GM23248 (cell line): Measurements from ENCODE around the gene NOXO1. TPM values are rescaled to one million over a fixed set of nuclear protein-coding genes. Genes with fewer than 3 reads are reported as not detected.

Experiments
- DNase-seq: peaks from one replicate; pipeline ENCODE4 v3.0.0-alpha.2; 2015
- H2AFZ ChIP-seq: fragments of 200-600 bp; sonication (generic); 2 replicates; pipeline ENCODE4 v1.6.1; 2016; ENCODE audit warnings: antibody characterized with exemption
- H3F3A ChIP-seq: fragments of 200-600 bp; sonication (generic); 2 replicates; pipeline ENCODE4 v1.6.1; 2016; ENCODE audit warnings: mild to moderate bottlenecking, antibody characterized with exemption, mixed run types; ENCODE audit not compliant: insufficient read depth
- H3K27ac ChIP-seq: fragments of 200-600 bp; sonication (generic); 2 replicates; pipeline ENCODE4 v1.5.1; 2016; ENCODE audit warnings: mild to moderate bottlenecking
- H3K27me3 ChIP-seq: fragments of 200-600 bp; sonication (generic); replicated peaks from 2 replicates; pipeline ENCODE4 v1.6.1; 2016; ENCODE audit warnings: mild to moderate bottlenecking; ENCODE audit not compliant: insufficient read depth
- H3K36me3 ChIP-seq: fragments of 200-600 bp; sonication (generic); 2 replicates; pipeline ENCODE4 v1.6.1; 2016; ENCODE audit warnings: low read depth, mild to moderate bottlenecking
- H3K4me1 ChIP-seq: fragments of 200-600 bp; sonication (generic); 2 replicates; pipeline ENCODE4 v1.6.1; 2016; ENCODE audit warnings: mild to moderate bottlenecking; ENCODE audit not compliant: insufficient read depth
- H3K4me2 ChIP-seq: fragments of 200-600 bp; sonication (generic); one replicate; pipeline ENCODE4 v1.6.1; 2016; ENCODE audit warnings: mild to moderate bottlenecking; ENCODE audit not compliant: unreplicated experiment
- H3K4me3 ChIP-seq: fragments of 200-600 bp; sonication (generic); 2 replicates; pipeline ENCODE4 v1.5.1; 2016; ENCODE audit warnings: mild to moderate bottlenecking
- H3K79me2 ChIP-seq: fragments of 200-600 bp; sonication (generic); 2 replicates; pipeline ENCODE4 v1.6.1; 2016; ENCODE audit warnings: mild to moderate bottlenecking; ENCODE audit not compliant: insufficient read depth
- H3K9ac ChIP-seq: fragments of 200-600 bp; sonication (generic); 2 replicates; pipeline ENCODE4 v1.6.1; 2016; ENCODE audit warnings: mild to moderate bottlenecking
- H3K9me2 ChIP-seq: fragments of 200-600 bp; sonication (generic); 2 replicates; pipeline ENCODE4 v1.6.1; 2016; ENCODE audit warnings: mixed run types, mild to moderate bottlenecking, moderate library complexity; ENCODE audit not compliant: insufficient read depth
- H3K9me3 ChIP-seq: fragments of 200-600 bp; sonication (generic); one replicate; pipeline ENCODE4 v1.6.1; 2017; ENCODE audit warnings: low read depth
- H4K20me1 ChIP-seq: fragments of 200-600 bp; sonication (generic); 2 replicates; pipeline ENCODE4 v1.6.0; 2016; ENCODE audit not compliant: insufficient read depth
- EZH2 ChIP-seq: fragments of 200-600 bp; sonication (generic); IDR thresholded peaks from 2 replicates; pipeline ENCODE4 v1.6.1; 2018; ENCODE audit warnings: antibody characterized with exemption, mild to moderate bottlenecking; ENCODE audit not compliant: insufficient read depth, poor library complexity, severe bottlenecking
- EZH2phosphoT487 ChIP-seq: fragments of 200-600 bp; sonication (generic); IDR thresholded peaks from 2 replicates; pipeline ENCODE4 v1.6.1; 2018; ENCODE audit warnings: antibody characterized with exemption, moderate library complexity, mild to moderate bottlenecking, low read depth; ENCODE audit not compliant: insufficient read depth
- WGBS, 2 experiments: methylation state at CpG; one replicate each; pipeline ENCODE4 v1.1.6; 2015 to 2017; ENCODE audit warnings: low lambda C conversion rate in 2 of 2, low coverage in 1 of 2; ENCODE audit errors: missing lambda C conversion rate in 2 of 2; 5-methylcytosine and 5-hydroxymethylcytosine counted together
- in situ Hi-C: fragments of 300-500 bp; cut with MboI; formaldehyde crosslinking; loops from 2 replicates; pipeline ENCODE4 v1.15.0; 2020
- polyA plus RNA-seq: library from polyadenylated mRNA; unstranded; fragments of >200 nt; fragmentation: Nextera tagmentation; extraction: Ambion mirVana; gene quantifications from 2 replicates; pipeline ENCODE4 v1.2.1, GENCODE V29; 2016
- total RNA-seq: library from RNA; depleted of rRNA; stranded (reverse); fragments of >200 nt; shearing (Covaris generic); gene quantifications from 2 replicates; pipeline ENCODE4 v1.2.3, GENCODE V29; 2014

NOXO1 gene
- total and polyA plus RNA-seq, 2 experiments from 2014 or later = 0.23 TPM; not detected in 1

- no peak overlapping the region for H3K4me2 ChIP-seq
- no peak for TF ChIP-seq EZH2phosphoT487
- no peak for TF ChIP-seq EZH2
- H3K9me2 ChIP-seq = no peaks in the 10 kb centered on the region
- in situ Hi-C loops = no loop called here
- peaks cover 20% of the 10 kb centered on the region for H3K36me3 ChIP-seq
- no peak overlapping the region for H3K9ac ChIP-seq
- peaks cover 36% of the 10 kb centered on the region for H3F3A ChIP-seq
- H3K27ac ChIP-seq = no peak overlapping the region
- no peaks in the 10 kb centered on the region for H3K9me3 ChIP-seq
- no peak overlapping the region for H2AFZ ChIP-seq
- WGBS, 2 experiments = 92% methylated on average over 22 to 28 of the region's 28 CpGs
- no peak overlapping the region for H3K4me3 ChIP-seq
- DNase-seq = no peak
- peaks cover 50% of the 10 kb centered on the region for H3K79me2 ChIP-seq
- H3K27me3 ChIP-seq = no peaks in the 10 kb centered on the region
- H4K20me1 ChIP-seq = peaks cover 5% of the 10 kb centered on the region; the same call in 1 of the 2 replicates
- peaks cover 27% of the 10 kb centered on the region for H3K4me1 ChIP-seq
These were observed 18.7 kb upstream of the NOXO1 start for GRCh38 chr16:1999866-2000514.

GRCh38 chr16:1998852-1999801, 17.9 kb upstream of the NOXO1 start:
- 97 to 100% methylated on average over 11 to 39 of the region's 39 CpGs for WGBS, 2 experiments
- Histone ChIP-seq H3K4me2 (no peak overlapping the region), H3K4me3 (no peak overlapping the region), H3K36me3 (peaks cover 20% of the 10 kb centered on the region), H3K9ac (no peak overlapping the region), H3F3A (peaks cover 37% of the 10 kb centered on the region), H3K9me2 (no peaks in the 10 kb centered on the region), H3K9me3 (no peaks in the 10 kb centered on the region), H2AFZ (no peak overlapping the region), H3K27me3 (no peaks in the 10 kb centered on the region), H3K27ac (no peak overlapping the region), H3K79me2 (peaks cover 41% of the 10 kb centered on the region), H3K4me1 (peaks cover 27% of the 10 kb centered on the region), H4K20me1 (no peaks in the 10 kb centered on the region; the same call in 1 of the 2 replicates)
- TF ChIP-seq EZH2 (no peak), EZH2phosphoT487 (no peak)
- DNase-seq = no peak
- in situ Hi-C loops = no loop called here

GRCh38 chr16:1998360-1998835, 17.1 kb upstream of the NOXO1 start:
- 79 to 86% methylated on average over 24 to 27 of the region's 27 CpGs for WGBS, 2 experiments
- Histone ChIP-seq H3K27me3 (no peaks in the 10 kb centered on the region), H4K20me1 (no peaks in the 10 kb centered on the region; the same call in 1 of the 2 replicates), H3K9ac (peak overlapping the region; percentile 44), H3K79me2 (peaks cover 34% of the 10 kb centered on the region), H3K4me3 (no peak overlapping the region), H3K27ac (peak overlapping the region; percentile 67), H3K4me1 (peaks cover 24% of the 10 kb centered on the region), H3K4me2 (no peak overlapping the region), H3K9me2 (no peaks in the 10 kb centered on the region), H3K36me3 (peaks cover 20% of the 10 kb centered on the region), H2AFZ (no peak overlapping the region), H3F3A (peaks cover 43% of the 10 kb centered on the region), H3K9me3 (no peaks in the 10 kb centered on the region)
- no peak for TF ChIP-seq EZH2
- TF ChIP-seq EZH2phosphoT487 = no peak
- in situ Hi-C loops = no loop called here
- DNase-seq = no peak
